GM18951 (cell line): ENCODE measurements around the gene CCDC110.

Experiments
- POLR2A ChIP-seq: IDR thresholded peaks from 4 replicates; pipeline ENCODE4 v1.6.1; 2011; ENCODE audit warnings: mild to moderate bottlenecking; ENCODE audit not compliant: insufficient read length, insufficient read depth; ENCODE audit errors: extremely low read depth
- in situ Hi-C: fragments of 300-500 bp; cut with MboI; formaldehyde crosslinking; loops from one replicate; pipeline ENCODE4 v1.12.0; 2022; ENCODE audit warnings: low sequenced_read_pairs, mixed read lengths, inconsistent platforms; ENCODE audit not compliant: unreplicated experiment

The CCDC110 gene

DNA sequence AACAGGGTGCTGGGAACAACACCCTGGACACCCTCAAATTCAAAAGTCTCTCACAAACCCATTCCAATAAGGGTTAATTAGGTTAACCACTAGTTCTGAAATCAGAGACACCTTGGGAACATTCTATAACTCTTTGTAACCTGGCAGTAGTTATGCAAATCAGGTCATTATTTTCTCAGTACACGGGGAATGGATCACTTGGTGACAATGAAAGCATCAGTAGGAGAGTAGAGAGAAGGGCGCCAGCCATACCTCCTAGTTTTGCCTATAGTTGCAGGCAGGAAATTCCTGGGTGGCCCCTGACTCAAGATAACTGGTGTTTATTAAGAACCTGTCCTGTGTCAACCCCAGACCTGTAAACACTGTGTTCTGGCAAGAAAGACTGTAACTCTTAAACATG, 2.5 kb downstream of the CCDC110 start:
- in situ Hi-C loops, result loop anchor here (25.0 kb wide), 1 partner anchor 568 kb away; no protein-coding TSS in a partner anchor
- no peak for TF ChIP-seq POLR2A

DNA sequence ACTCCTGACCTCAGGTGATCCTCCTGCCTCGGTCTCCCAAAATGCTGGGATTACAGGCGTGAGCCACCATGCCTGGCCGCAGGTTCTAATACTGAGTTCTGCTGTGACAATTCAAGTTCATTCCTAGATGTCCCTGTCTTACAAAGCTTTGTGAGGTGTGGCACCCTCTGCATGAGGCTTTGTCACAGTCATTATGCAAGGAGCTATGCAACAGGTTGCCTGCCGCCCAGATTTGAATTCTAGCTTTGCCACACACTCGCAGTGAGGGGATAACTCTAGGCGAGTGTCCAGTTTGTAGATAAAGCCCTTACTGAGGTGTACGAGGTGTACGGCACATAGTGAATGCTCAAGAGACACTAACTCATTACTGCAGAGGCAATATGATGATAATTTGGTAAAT, 3.5 kb downstream of the CCDC110 start:
- in situ Hi-C loops, result loop anchor here (25.0 kb wide), 1 partner anchor 569 kb away; no protein-coding TSS in a partner anchor

DNA sequence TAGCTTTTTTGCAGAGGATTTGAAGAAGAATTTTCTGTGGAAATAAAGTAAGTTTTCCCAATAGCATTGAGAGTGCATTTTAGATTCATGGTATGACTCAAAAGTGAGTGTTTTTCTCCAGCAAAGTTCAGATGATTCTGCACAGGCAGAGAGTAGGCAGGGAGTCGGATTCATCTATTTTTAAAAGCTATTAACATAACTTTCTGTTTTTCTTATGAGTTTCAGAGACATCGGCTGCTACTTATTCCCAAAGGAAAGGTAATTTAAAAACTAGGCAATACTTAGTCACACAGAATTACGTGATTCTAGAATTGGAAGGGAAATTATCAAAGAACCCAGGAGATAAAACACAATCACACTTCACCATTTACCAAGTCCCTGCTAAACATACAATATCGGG, 4.4 kb downstream of the CCDC110 start:
- no peak for TF ChIP-seq POLR2A
- in situ Hi-C loops, result loop anchor here (25.0 kb wide), 1 partner anchor 570 kb away; no protein-coding TSS in a partner anchor

More for the DNA sequence above, 3.5 kb downstream of the CCDC110 start:
- no peak for TF ChIP-seq POLR2A

DNA sequence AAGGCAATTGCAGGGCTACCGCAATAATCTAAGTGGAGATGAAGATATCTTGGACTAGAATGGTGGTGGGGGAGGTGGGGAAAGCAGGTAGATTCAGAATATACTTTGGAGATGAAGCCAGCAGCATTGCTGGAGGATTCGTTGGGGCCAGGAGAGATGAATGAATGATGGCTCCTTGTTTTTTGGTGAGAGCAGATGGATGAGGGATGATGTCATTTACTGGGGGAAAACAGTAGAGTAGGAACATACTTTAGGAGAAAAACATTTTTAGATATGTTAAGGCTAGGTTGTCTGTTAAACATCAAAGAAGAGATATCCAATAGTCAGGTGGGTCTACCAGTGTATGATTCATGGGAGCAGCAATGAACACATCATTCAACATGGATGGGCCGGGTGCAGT, 5.8 kb downstream of the CCDC110 start:
- in situ Hi-C loops, result loop anchor here (25.0 kb wide), 1 partner anchor 572 kb away; no protein-coding TSS in a partner anchor
- no peak for TF ChIP-seq POLR2A

DNA sequence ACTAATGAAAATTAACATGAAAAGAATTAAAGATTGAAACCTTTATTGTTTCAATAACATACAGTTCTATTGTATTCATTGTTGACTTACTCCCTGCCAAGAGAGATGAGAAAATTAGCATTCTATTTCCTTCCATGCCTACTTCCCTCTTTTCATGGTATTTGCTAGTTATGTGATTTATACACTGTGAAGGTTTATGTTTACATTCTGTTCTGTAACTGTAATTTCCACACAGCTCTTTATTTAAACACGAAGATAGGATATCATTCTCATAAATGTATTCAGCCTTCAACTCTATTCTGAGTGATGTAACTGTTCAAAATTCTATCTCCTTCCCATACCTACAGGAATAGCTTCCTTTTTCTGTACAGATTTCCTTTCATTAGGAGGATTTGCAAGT, 6.6 kb downstream of the CCDC110 start:
- in situ Hi-C loops, result loop anchor here (25.0 kb wide), 1 partner anchor 572 kb away; no protein-coding TSS in a partner anchor
- no peak for TF ChIP-seq POLR2A

DNA sequence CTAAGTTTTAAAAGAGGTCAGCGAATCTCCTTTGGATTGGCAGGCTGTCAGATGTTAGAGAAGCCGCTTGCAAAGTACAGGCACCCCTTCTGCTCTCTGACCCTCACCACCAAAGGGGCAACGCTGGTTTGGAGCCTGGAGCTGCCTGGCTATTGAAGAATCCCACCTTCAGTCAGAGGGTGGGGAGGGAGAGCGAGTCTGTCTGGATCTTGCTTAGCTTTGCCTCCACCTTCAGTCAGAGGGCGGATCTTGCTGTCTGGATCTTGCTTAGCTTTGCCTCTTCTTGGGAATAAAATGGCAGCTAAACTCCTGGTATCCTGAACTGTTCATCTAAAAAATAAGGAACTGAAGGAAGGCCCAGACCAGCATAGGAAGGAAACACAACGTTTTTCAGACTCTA, 7.3 kb downstream of the CCDC110 start:
- TF ChIP-seq POLR2A, result no peak
- in situ Hi-C loops, result loop anchor here (25.0 kb wide), 1 partner anchor 573 kb away; no protein-coding TSS in a partner anchor

DNA sequence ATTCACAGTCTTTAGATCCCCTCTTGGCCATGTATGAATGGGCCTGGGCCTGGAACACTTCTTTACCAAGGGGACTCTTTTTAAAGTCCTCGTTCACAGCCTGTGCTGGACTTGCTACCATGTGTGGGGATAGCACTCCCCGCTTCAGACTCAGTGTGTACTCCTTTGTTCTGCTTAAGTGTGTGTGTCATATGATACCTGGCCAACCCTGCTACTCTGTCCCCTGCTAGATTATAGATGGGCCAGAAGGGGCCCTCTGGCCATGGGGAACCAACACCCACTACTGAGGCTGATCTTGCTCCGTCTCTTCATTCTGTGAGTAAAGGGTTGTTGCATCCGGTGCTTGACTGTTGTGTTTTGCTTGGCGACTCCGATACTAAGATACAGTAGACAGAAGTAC, 8.0 kb downstream of the CCDC110 start:
- in situ Hi-C loops, result loop anchor here (25.0 kb wide), 1 partner anchor 574 kb away; no protein-coding TSS in a partner anchor
- no peak for TF ChIP-seq POLR2A

DNA sequence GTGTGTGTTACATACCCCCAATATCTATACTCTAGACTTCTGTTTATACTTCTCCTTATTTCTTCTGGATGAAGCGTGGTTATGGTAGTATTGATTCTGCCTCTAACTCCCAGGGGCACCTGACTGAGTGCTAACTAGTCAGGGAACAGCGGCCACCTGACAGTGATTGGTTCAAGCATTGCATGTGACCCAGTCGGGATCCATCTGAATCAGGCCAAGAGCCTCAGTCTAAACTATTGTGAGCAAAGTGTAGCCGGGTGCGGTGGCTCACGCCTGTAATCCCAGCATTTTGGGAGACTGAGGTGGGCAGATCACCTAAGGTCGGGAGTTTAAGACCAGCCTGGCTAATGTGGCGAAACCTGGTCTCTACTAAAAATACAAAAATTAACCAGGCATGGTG, 10.0 kb downstream of the CCDC110 start:
- in situ Hi-C loops, result loop anchor here (25.0 kb wide), 1 partner anchor 576 kb away; no protein-coding TSS in a partner anchor
- TF ChIP-seq POLR2A, result no peak

DNA sequence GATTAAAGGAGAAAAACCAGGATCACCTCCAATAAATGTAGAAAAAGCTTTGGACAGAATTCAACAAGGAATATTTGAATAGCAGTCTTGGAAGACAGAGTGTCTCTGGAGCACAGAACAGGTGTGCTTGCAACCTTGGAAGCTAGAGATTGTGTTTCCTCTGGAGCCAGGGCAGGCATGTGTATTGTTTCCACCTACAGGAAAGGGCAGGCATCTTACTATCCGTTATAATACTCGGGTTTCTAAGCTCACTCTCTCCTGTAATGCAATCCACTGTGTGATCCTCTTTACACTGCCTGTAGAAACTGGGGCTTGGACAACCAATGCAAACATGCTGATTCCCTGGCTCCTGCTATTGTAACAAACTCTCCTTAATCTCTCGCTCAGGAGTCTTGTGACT, 14.4 kb downstream of the CCDC110 start:
- TF ChIP-seq POLR2A, result no peak
- in situ Hi-C loops, result loop anchor here (25.0 kb wide), 1 partner anchor 580 kb away; no protein-coding TSS in a partner anchor

DNA sequence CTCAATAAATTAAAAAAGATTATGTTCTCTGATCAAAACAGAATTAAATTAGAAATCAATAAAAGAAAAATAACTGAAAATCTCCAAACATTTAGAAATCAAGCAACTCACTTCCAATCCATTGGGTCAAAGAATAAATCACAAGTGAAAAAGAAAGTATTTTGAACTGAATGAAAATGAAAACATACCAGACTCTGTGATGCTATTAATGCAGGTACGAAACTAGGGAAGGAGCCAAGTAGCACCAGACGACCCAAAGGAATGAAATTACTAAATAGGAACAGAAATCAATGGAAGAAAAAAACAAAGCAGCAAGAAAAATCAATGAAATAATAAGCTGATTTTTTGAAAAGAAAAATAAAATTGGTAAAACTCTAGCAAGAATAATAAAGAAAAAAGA, 15.4 kb downstream of the CCDC110 start:
- TF ChIP-seq POLR2A, result no peak
- in situ Hi-C loops, result loop anchor here (25.0 kb wide), 1 partner anchor 581 kb away; no protein-coding TSS in a partner anchor

DNA sequence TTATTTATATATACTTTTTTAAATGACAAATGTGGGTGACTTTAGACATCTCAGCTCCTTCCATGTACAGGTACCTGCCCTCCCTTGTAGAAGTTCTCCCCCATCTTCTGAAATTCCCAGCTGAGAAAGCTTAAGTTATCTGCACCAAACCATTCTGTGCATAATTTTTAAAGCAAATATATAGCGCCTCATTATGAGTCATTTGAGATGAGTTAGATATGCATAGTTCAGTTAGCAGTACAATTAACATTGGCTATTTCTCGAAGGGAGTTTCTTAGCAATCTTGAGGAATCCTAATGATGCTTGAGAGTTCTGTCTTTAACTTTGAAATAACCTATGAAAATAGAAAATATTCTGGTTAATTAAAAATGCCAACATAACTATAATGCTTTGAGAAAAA, 26.3 kb downstream of the CCDC110 start:
- in situ Hi-C loops, result no loop called here

DNA sequence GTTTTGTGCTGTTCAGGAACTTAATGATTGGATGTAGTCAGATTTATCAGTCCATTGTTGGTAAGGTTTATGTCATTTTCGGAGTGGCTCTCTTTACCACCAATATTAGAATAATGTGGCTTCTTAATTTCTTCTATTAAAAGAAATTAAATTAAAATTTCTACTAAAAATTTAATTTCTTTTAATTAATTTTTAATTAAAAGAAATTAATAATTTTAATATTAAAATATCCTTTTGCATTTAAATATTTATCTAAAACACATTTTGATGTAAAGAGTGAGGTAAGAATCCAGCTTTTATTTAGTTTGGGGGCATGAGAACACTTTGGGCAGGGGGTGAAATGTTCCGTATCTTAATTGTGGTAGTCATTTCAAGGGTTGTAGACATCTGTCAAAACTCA, 30.1 kb downstream of the CCDC110 start:
- no peak for TF ChIP-seq POLR2A
- in situ Hi-C loops, result no loop called here

More for the DNA sequence above, 26.3 kb downstream of the CCDC110 start:
- TF ChIP-seq POLR2A, result no peak

DNA sequence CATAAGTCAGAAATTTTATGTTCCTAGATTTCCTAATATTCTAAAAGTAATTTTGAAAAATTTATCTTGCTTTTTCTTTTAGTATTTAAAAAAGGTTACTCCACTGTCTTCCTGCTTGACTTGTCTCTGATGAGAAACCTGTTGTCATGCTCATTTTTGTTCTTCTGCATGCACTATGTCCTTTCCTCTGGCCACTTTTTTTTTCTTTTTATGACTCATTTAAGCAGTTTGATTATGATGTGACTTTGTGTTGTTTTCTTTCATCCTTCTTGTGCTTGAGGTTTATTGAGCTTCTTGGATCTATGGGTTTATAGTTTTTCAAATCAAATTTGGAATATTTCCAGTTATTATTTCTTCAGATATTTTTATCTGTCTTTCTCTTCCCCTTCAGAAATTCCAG, 33.7 kb downstream of the CCDC110 start:
- no peak for TF ChIP-seq POLR2A
- in situ Hi-C loops, result no loop called here

DNA sequence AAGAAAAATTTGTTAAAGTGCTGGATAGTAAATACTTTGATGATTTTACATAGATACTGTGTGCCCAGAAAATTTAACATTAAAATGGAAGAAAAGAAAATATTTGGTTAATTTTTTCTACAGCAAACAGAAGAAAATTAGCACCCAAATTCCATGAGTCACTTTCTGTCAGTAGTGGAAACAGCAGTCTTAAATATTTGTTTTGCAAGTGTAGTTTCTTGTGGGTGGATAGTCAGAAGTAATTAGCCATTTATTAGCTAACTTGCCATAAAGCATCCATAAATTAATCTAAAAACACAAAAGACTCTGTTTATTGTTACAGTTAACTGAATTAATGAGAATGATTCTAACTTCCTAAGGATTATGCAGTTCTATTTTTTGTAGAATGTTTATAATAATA, 36.1 kb downstream of the CCDC110 start:
- in situ Hi-C loops, result no loop called here

More for the DNA sequence above, 36.1 kb downstream of the CCDC110 start:
- no peak for TF ChIP-seq POLR2A
